Retinal pigment epithelial cell (primary cell): ENCODE data around the gene TMEM53.

ENCODE experiments used
- DNase-seq: peaks from one replicate; pipeline ENCODE4 v3.0.0-alpha.2; 2010; ENCODE audit warnings: low read depth
- H3K4me3 ChIP-seq: 2 replicates; pipeline ENCODE4 v1.5.1; 2011; ENCODE audit warnings: mild to moderate bottlenecking, low read length, control low read depth, moderate library complexity
- CTCF ChIP-seq: conservative IDR thresholded peaks from 2 replicates; pipeline ENCODE4 v1.5.1; 2011; ENCODE audit warnings: low read depth, low read length, control low read depth, inconsistent platforms

The TMEM53 gene

GRCh38 chr1:44674113-44675000 lies at the start of gene TMEM53, which contains the start of gene ARMH1:
Gene TMEM53, minus strand, starts transcription at chr1:44674481. Its CDS starts 90 bp downstream, at chr1:44674391.
Gene ARMH1, plus strand, starts transcription at chr1:44674714. Its CDS starts 14,984 bp downstream, at chr1:44689698.
- TF ChIP-seq CTCF = peak; percentile 26
- DNase-seq = peak; percentile 98
- H3K4me3 ChIP-seq = peak within 1 kb of the TSS; percentile 81

GRCh38 chr1:44723496-44724295 lies 49.4 kb upstream of the TMEM53 start:
- DNase-seq = no peak
- H3K4me3 ChIP-seq = no peak overlapping the region
- TF ChIP-seq CTCF = no peak

GRCh38 chr1:44723064-44723463 lies 48.8 kb upstream of the TMEM53 start:
- no peak overlapping the region for H3K4me3 ChIP-seq
- no peak for DNase-seq

GRCh38 chr1:44721485-44722361 lies 47.4 kb upstream of the TMEM53 start:
- DNase-seq = peak; percentile 88
- H3K4me3 ChIP-seq = no peak overlapping the region
- TF ChIP-seq CTCF = no peak

More at GRCh38 chr1:44723064-44723463, 48.8 kb upstream of the TMEM53 start:
- no peak for TF ChIP-seq CTCF

GRCh38 chr1:44720281-44720680 lies 46.0 kb upstream of the TMEM53 start:
- no peak overlapping the region for H3K4me3 ChIP-seq
- no peak for TF ChIP-seq CTCF
- no peak for DNase-seq

- H3K4me3 ChIP-seq = no peak overlapping the region
- TF ChIP-seq CTCF = no peak
- DNase-seq = no peak
Measured at GRCh38 chr1:44719318-44719717, 45.0 kb upstream of the TMEM53 start.
